CD4-positive, alpha-beta T cell treated with Interleukin-17A for 1 hour (primary cell): ENCODE results near the gene ZC3H12D.

Source experiments
- DNase-seq: peaks from one replicate; pipeline ENCODE4 v3.0.0-alpha.2; 2020

Gene ZC3H12D

DNA sequence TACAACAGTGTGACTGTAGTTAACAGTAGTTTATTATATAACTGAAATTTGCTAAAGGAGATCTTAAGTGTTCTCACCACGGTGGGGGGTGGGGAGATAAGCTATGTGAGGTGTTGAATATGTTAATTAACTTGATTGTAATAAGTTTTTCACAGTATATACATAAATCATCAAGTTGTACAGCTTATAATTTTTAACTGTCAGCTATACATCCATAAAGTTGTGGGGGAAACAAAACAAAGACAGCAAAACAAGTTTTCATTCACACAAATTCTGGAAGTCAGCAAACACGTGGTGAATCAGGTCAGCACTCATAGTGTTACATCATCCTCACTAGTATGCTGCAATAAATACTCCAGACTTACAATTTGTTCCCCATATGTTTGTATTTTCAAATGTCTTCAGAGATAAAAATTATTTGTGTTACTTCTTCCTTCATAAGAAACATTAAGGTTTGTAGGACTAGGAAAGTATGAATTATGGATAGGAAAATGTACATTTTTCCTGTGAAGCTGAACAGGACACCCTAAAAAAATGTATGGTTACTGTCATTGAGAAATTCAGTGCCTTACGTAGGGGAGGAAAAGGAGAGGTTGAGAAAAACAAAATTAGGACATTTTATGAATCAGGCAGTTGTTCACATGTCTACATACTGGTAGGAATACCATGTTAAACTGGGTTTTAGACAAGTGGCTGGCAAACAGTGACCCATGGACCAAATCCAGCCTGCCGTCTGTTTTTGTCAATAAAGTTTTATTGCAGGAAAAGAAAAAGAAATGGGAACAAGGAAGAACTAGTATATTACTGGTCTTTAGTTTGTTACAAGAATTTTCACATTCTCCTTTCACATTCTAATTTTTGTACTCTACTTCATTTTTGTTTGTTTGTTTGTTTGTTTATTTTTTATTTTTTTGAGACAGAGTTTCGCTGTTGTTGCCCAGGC, 78.7 kb downstream of the ZC3H12D start:
- no peak for DNase-seq

DNA sequence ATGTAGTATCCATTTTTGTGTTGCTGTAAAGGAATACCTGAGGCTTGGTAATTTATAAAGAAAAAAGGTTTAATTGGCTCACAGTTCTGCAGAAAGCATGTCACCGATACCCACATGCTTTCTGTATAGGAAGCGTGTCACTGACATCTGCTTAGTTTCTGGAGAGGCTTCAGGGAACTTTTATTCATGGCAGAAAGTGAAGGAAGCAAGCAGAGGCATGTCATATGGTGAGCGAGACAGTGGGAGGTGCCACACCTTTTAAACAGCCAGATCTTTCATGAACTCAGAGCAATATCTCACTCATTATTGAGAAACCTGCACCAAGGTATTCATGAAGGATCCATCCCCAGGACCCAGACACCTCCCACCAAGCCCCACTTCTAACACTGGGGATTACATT, 81.3 kb downstream of the ZC3H12D start:
- DNase-seq = no peak

DNA sequence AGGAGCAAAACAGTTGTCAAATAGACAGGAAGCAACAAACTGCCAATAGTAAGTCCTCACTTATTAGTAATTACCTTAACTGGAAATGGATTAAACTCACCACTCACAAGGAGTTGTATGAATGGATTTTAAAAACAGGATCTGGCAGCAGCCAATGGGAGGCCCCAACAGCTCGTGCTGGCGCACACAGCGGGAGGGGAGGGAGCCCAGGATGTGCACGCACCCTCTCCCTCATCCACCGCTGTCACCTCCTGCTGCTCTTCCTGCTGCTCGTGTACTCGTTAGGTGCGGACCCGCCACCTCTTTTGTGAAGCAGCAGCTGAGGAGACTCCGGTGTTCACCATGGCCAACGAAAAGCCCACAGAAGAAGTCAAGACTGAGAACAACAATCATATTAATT, 84.8 kb downstream of the ZC3H12D start, which contains the start of gene SUMO4:
Gene SUMO4 (plus strand): TSS at position 213 of the 400 bp plus-strand sequence. CDS start 130 bp downstream, at position 343.
- DNase-seq = no peak

DNA sequence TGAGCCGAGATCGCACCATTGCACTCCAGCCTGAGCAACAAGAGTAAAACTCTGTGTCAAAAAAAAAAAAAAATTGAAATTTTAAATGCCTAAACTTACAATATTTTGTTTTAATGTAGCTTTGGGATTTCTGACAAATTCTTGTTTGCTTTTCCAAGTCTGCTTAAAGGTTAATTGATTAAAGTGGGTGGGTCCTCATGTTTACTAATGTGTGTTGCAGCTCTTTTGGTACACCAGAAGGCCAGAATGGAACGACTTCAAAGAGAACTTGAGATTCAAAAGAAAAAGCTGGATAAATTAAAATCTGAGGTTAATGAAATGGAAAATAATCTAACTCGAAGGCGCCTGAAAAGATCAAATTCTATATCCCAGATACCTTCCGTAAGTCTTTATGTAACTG, 87.4 kb downstream of the ZC3H12D start:
- DNase-seq = no peak
